ENCODE data around the gene ZMYM1.

GRCh38 chr1:35164893-35165292 is 85.7 kb downstream of the ZMYM1 start:
- TF ChIP-seq, protein P1, sequence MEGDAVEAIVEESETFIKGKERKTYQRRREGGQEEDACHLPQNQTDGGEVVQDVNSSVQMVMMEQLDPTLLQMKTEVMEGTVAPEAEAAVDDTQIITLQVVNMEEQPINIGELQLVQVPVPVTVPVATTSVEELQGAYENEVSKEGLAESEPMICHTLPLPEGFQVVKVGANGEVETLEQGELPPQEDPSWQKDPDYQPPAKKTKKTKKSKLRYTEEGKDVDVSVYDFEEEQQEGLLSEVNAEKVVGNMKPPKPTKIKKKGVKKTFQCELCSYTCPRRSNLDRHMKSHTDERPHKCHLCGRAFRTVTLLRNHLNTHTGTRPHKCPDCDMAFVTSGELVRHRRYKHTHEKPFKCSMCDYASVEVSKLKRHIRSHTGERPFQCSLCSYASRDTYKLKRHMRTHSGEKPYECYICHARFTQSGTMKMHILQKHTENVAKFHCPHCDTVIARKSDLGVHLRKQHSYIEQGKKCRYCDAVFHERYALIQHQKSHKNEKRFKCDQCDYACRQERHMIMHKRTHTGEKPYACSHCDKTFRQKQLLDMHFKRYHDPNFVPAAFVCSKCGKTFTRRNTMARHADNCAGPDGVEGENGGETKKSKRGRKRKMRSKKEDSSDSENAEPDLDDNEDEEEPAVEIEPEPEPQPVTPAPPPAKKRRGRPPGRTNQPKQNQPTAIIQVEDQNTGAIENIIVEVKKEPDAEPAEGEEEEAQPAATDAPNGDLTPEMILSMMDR (IDR thresholded peaks at IDR 0.05): no peak
- no peak for TF ChIP-seq POLR2A (IDR thresholded peaks at IDR 0.05)
- TF ChIP-seq POLR2AphosphoS5 (IDR thresholded peaks at IDR 0.05): no peak
- TF ChIP-seq EP300 (IDR thresholded peaks at IDR 0.05; ENCODE audit: low read depth): no peak

All from transverse colon (tissue), 4 donors.